ENCODE measurements around the gene GAS7.

Gene GAS7

GRCh38 chr17:10171581-10171981, 26.8 kb downstream of the GAS7 start:
- DNase-seq (ENCODE audit: low spot score): no peak

DNA sequence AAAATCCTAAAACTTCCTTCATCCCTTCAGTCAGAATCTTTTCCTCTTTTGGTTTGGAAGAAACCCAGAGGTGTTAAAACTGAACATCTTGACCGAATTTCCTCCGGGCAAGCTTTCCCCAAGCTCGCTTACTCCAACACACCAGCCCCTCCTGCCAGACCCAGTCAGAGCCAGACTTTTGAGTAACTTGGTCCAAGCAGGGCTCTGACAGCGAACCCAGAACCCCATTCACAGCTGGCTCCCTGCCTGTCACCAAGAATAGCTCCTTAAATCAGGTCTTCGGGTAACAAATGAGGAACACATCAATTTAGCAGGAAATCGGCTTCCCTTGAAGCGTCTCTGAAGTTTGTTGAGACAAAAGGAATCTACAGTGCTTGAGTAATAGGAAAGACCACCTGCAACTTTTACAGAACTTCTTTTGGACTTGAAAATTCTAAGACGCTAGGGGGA, 27.3 kb downstream of the GAS7 start:
- peak; percentile 79 for DNase-seq (ENCODE audit: low spot score)

- DNase-seq (ENCODE audit: low spot score): no peak
These were observed 28.2 kb downstream of the GAS7 start for GRCh38 chr17:10170233-10170632.

- DNase-seq (ENCODE audit: low spot score): no peak
These were observed 29.1 kb downstream of the GAS7 start for GRCh38 chr17:10169290-10169689.

GRCh38 chr17:10166176-10166935, 32.0 kb downstream of the GAS7 start:
- no peak for DNase-seq (ENCODE audit: low spot score)

DNA sequence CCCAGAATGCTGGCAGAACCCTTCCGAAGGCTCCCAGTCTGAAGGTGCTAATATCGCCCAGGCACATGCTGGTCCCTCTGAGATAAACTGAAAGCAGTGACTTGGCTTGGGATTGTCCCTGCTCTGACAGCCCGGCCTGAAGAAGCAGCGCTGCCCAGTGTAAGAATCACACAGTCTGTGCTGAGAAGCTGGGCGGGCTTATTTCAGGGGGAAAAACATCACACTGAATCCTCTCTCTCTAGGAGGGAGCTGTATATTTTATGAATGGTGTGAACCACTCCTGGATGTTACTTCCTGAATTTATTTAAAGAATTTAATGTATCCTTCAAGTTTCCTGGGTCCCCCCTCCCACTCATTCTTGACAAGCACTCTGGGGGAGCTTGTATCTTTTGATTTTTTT, 36.3 kb downstream of the GAS7 start:
- DNase-seq (ENCODE audit: low spot score): no peak

GRCh38 chr17:10161386-10161785, 37.0 kb downstream of the GAS7 start:
- no peak for DNase-seq (ENCODE audit: low spot score)

GRCh38 chr17:10156948-10157607, 41.3 kb downstream of the GAS7 start:
- no peak for DNase-seq (ENCODE audit: low spot score)

DNA sequence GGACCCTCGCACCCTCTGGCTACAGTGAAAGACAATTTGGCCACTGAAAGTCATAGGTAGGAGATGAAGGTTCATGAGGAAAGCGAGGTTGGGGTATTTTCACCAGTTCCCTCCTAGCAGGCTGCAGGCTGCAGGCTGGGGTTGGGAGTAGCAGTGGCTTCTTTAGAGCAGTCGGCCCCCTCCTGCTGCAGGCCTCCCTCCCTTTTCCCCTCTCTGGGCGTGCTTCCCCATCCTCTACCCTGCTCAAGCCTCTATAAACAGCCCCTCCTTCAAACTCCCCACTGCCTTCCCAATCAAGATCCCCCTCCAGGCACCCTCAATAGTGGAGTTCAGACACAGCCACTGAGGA, 41.8 kb downstream of the GAS7 start:
- DNase-seq (ENCODE audit: low spot score): no peak

GRCh38 chr17:10156077-10156435, 42.4 kb downstream of the GAS7 start:
- no peak for DNase-seq (ENCODE audit: low spot score)

- no peak for DNase-seq (ENCODE audit: low spot score)
These were observed 42.9 kb downstream of the GAS7 start for GRCh38 chr17:10155371-10156076.

GRCh38 chr17:10151667-10152496, 46.5 kb downstream of the GAS7 start:
- DNase-seq (ENCODE audit: low spot score): no peak

- no peak for DNase-seq (ENCODE audit: low spot score)
These were observed 48.6 kb downstream of the GAS7 start for GRCh38 chr17:10149573-10150399.

GRCh38 chr17:10147761-10148415, 50.5 kb downstream of the GAS7 start:
- DNase-seq (ENCODE audit: low spot score): no peak

- no peak for DNase-seq (ENCODE audit: low spot score)
These were observed 51.4 kb downstream of the GAS7 start for GRCh38 chr17:10147040-10147439.

DNA sequence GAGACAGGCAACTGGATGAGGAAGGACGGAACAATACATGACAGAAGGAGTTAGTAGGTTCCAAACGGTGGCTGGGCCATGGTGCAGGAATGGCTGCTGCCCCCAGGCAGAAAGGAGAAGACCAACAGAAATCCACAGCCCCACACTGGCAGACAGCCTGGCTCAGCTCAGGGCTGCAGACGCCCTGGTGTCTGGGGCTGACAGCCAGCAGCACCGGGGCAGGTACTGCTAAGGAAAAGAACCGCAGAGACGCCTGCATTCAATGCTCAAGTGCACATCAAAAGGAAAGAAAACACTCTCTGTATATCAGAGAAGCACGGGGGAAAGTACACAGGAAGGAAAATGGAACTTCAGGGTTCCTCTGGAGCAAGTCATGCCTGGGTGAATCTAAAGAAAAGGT, 53.4 kb downstream of the GAS7 start:
- DNase-seq (ENCODE audit: low spot score): no peak

DNA sequence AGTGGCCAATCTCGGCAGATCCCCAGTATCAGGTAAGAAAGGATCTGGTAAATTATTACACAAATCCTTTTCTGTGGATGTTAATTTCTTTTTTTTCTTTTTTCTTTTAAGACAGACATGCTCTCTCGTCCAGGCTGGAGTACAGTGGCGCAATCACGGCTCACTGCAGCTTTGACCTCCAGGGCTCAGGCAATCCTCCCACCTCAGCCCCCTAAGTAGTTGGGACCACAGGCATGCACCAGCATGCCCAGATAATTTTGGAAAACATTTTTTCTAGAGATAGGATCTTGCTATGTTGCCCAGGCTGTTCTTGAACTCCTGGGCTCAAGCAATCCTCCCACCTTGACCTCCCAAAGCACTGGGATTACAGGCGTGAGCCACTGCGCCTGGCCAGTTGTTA, 54.0 kb downstream of the GAS7 start:
- DNase-seq (ENCODE audit: low spot score): no peak

DNA sequence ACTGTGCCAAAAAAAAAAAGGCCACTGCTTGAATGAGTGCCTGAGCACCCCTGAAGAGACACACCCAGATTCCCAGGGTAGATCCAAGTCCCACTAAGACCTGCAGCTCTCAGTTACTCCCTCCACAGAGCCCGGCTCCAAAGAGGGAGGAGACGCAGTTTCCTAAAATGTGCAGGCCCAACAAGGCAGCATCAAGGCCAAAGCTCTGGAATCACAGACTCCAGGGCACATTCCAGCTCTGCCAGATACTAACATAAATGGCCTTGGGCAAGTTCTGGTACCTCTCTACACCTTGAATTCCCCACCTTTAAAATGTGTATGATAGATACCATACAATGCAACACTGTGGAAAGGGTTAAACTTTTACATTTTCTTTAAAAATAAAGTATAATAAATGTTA, 57.0 kb downstream of the GAS7 start:
- DNase-seq (ENCODE audit: low spot score): no peak

DNA sequence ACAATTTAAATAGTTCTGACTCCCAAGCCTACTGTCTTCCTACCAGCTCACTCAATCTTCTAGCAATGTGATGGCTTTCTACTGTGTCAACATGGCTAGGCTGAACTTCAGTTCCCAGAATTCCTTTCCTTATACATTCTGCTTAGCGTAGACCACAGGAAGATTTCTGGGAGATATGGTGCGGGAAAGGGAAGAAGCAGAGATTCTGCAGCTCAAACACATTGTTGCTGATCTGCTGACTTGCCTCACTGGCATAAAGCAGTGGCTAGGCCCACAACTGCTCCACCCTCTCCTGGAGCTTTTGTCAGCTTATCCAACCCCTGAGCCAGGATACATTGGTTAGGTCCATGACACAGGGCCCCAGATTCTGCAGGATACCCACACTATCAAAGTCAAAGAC, 58.8 kb downstream of the GAS7 start:
- DNase-seq (ENCODE audit: low spot score): no peak

DNA sequence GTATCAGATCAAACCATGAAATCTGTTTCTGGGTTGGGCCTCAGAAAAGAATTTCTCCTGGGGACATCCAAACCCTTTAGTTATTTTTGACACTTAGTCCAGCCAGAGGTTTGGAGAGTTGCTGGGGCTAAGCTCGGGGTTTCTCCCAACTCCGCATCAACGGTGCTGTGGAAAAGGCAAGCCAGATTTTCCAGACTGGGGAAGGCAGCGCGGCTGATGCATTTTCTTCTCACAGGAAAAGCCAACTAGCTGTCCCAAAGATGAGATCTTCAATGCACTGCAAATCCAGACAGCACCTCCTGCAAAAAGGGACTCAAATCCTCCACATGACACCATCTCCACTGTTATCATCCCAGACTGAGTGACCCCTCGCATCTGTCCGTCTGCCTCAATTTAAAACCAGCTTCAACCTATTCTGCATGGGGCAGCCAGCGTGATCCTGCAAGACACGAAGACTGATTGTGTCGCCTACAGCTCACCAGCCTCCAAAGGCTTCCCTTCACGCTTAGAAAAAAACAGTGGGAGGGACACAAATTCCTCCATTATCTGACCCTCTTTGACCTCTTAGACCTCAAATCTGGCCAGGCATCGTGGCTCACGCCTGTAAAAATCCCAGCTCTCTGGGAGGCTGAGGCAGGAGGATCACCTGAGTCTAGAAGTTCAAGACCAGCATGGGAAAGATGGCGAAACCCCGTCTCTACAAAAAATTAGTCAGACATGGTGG, 62.0 kb downstream of the GAS7 start:
- no peak for DNase-seq (ENCODE audit: low spot score)
